ENCODE results near the gene CDH5. TPM values are rescaled to one million over a fixed set of nuclear protein-coding genes. Genes with fewer than 3 reads are reported as not detected.

Gene CDH5
- total RNA-seq, 1 experiment from 2014 or later: not detected

- intact Hi-C loops (cut with micrococcal nuclease): no loop called here
- H3K4me1 ChIP-seq (ENCODE audit: insufficient read depth, low read length): peaks cover 26% of the 10 kb centered on the region; the same call in 1 of the 2 replicates
- ChIA-PET CTCF (no interaction called here), POLR2A (ENCODE audit: unreplicated experiment) (no interaction called here)
- BruUV-seq (replicated peaks): no TSS peak
- no peak overlapping the region for H3K27ac ChIP-seq (ENCODE audit: low read length)
- H3K4me3 ChIP-seq (ENCODE audit: low read length): no peak overlapping the region
- H3K27me3 ChIP-seq (ENCODE audit: low read length): no peaks in the 10 kb centered on the region
- TF ChIP-seq CTCF (conservative IDR thresholded peaks at IDR 0.05; ENCODE audit: low read depth, low read length): peak; percentile 20; the same call in 1 of the 2 replicates
- TF ChIP-seq EZH2 (IDR thresholded peaks at IDR 0.05; ENCODE audit: low read length, unreplicated experiment): no peak
- TF ChIP-seq EZH2phosphoT487 (IDR thresholded peaks at IDR 0.05; ENCODE audit: borderline replicate concordance, low read length): no peak
- H4K20me1 ChIP-seq (ENCODE audit: low read length): no peaks in the 10 kb centered on the region
- DNase-seq (no peak), ATAC-seq (no peak)
- H3K9me2 ChIP-seq (replicated peaks; ENCODE audit: low read length): no peaks in the 10 kb centered on the region
- no peaks in the 10 kb centered on the region for H3K79me2 ChIP-seq (ENCODE audit: low read length)
- no peaks in the 10 kb centered on the region for H3K36me3 ChIP-seq (ENCODE audit: low read depth, low read length)
- no peaks in the 10 kb centered on the region for H3K9me3 ChIP-seq (ENCODE audit: low read length)
- H2AFZ ChIP-seq (ENCODE audit: low read length): no peak overlapping the region
- no peak overlapping the region for H3K4me2 ChIP-seq (ENCODE audit: low read length)
- H3K9ac ChIP-seq (ENCODE audit: low read length): no peak overlapping the region
- H3F3A ChIP-seq (ENCODE audit: low read length, unreplicated experiment): no peaks in the 10 kb centered on the region
These were observed 53.0 kb downstream of the CDH5 start for GRCh38 chr16:66419527-66419926.

GRCh38 chr16:66420396-66420795 lies 53.9 kb downstream of the CDH5 start:
- no peak overlapping the region for H3K4me2 ChIP-seq (ENCODE audit: low read length)
- H3K27ac ChIP-seq (ENCODE audit: low read length): peak overlapping the region; percentile 11; the same call in 1 of the 2 replicates
- H4K20me1 ChIP-seq (ENCODE audit: low read length): no peaks in the 10 kb centered on the region
- no peaks in the 10 kb centered on the region for H3F3A ChIP-seq (ENCODE audit: low read length, unreplicated experiment)
- no peak overlapping the region for H3K4me3 ChIP-seq (ENCODE audit: low read length)
- no peak overlapping the region for H3K9ac ChIP-seq (ENCODE audit: low read length)
- intact Hi-C loops (cut with micrococcal nuclease): no loop called here
- H3K27me3 ChIP-seq (ENCODE audit: low read length): no peaks in the 10 kb centered on the region
- TF ChIP-seq CTCF (conservative IDR thresholded peaks at IDR 0.05; ENCODE audit: low read depth, low read length) (no peak), EZH2phosphoT487 (IDR thresholded peaks at IDR 0.05; ENCODE audit: borderline replicate concordance, low read length) (no peak), EZH2 (IDR thresholded peaks at IDR 0.05; ENCODE audit: low read length, unreplicated experiment) (no peak)
- no peaks in the 10 kb centered on the region for H3K36me3 ChIP-seq (ENCODE audit: low read depth, low read length)
- no peaks in the 10 kb centered on the region for H3K9me2 ChIP-seq (replicated peaks; ENCODE audit: low read length)
- no TSS peak for BruUV-seq (replicated peaks)
- no peaks in the 10 kb centered on the region for H3K9me3 ChIP-seq (ENCODE audit: low read length)
- ChIA-PET CTCF (no interaction called here), POLR2A (ENCODE audit: unreplicated experiment) (no interaction called here)
- no peaks in the 10 kb centered on the region for H3K79me2 ChIP-seq (ENCODE audit: low read length)
- peaks cover 26% of the 10 kb centered on the region; the same call in 1 of the 2 replicates for H3K4me1 ChIP-seq (ENCODE audit: insufficient read depth, low read length)
- H2AFZ ChIP-seq (ENCODE audit: low read length): no peak overlapping the region
- peak; percentile 35 for DNase-seq
- ATAC-seq: peak; percentile 40

GRCh38 chr16:66421891-66422290 lies 55.4 kb downstream of the CDH5 start:
- no peak for TF ChIP-seq CTCF (conservative IDR thresholded peaks at IDR 0.05; ENCODE audit: low read depth, low read length)
- no peak for TF ChIP-seq EZH2 (IDR thresholded peaks at IDR 0.05; ENCODE audit: low read length, unreplicated experiment)
- TF ChIP-seq EZH2phosphoT487 (IDR thresholded peaks at IDR 0.05; ENCODE audit: borderline replicate concordance, low read length): no peak
- CTCF ChIA-PET: no interaction called here
- no peak overlapping the region for H2AFZ ChIP-seq (ENCODE audit: low read length)
- intact Hi-C loops (cut with micrococcal nuclease): no loop called here
- H3K4me1 ChIP-seq (ENCODE audit: insufficient read depth, low read length): peaks cover 26% of the 10 kb centered on the region; the same call in 1 of the 2 replicates
- no peaks in the 10 kb centered on the region for H4K20me1 ChIP-seq (ENCODE audit: low read length)
- ATAC-seq (no peak), DNase-seq (no peak)
- no TSS peak for BruUV-seq (replicated peaks)
- POLR2A ChIA-PET (ENCODE audit: unreplicated experiment): no interaction called here
- no peaks in the 10 kb centered on the region for H3K9me3 ChIP-seq (ENCODE audit: low read length)
- H3F3A ChIP-seq (ENCODE audit: low read length, unreplicated experiment): no peaks in the 10 kb centered on the region
- no peak overlapping the region for H3K27ac ChIP-seq (ENCODE audit: low read length)
- no peak overlapping the region for H3K4me2 ChIP-seq (ENCODE audit: low read length)
- no peaks in the 10 kb centered on the region for H3K79me2 ChIP-seq (ENCODE audit: low read length)
- no peak overlapping the region for H3K9ac ChIP-seq (ENCODE audit: low read length)
- H3K36me3 ChIP-seq (ENCODE audit: low read depth, low read length): no peaks in the 10 kb centered on the region
- H3K27me3 ChIP-seq (ENCODE audit: low read length): no peaks in the 10 kb centered on the region
- no peak overlapping the region for H3K4me3 ChIP-seq (ENCODE audit: low read length)
- H3K9me2 ChIP-seq (replicated peaks; ENCODE audit: low read length): no peaks in the 10 kb centered on the region

Data from PC-3 (cell line).